HG02840 (cell line): ENCODE results near the gene KLK6.

Source experiments
- ATAC-seq: cut with Tn5 transposase; IDR thresholded peaks from one replicate; pipeline ENCODE4 v1.9.1; 2021; ENCODE audit warnings: mild to moderate bottlenecking, moderate library complexity, moderate number of reproducible peaks; ENCODE audit not compliant: unreplicated experiment, low FRiP score

The KLK6 gene

GRCh38 chr19:50969413-50969760 is at the start of gene KLK6:
KLK6 (minus strand) TSS chr19:50969591; CDS start chr19:50968104, 1,487 bp downstream.
- ATAC-seq: no peak

GRCh38 chr19:51018745-51019543 is 49.6 kb upstream of the KLK6 start:
- ATAC-seq: no peak

- no peak for ATAC-seq
These were observed 47.6 kb upstream of the KLK6 start for GRCh38 chr19:51016798-51017683.

- no peak for ATAC-seq
These were observed 46.4 kb upstream of the KLK6 start for GRCh38 chr19:51015691-51016267.

GRCh38 chr19:51014242-51014641 is 44.9 kb upstream of the KLK6 start:
- no peak for ATAC-seq

- no peak for ATAC-seq
These were observed 43.3 kb upstream of the KLK6 start for GRCh38 chr19:51012661-51013190.

GRCh38 chr19:51010066-51010795 is 40.8 kb upstream of the KLK6 start:
- ATAC-seq: no peak

- ATAC-seq: no peak
These were observed 39.9 kb upstream of the KLK6 start for GRCh38 chr19:51009061-51009891.

- ATAC-seq: no peak
These were observed 38.1 kb upstream of the KLK6 start for GRCh38 chr19:51007488-51007887.

GRCh38 chr19:51006406-51006805 is 37.0 kb upstream of the KLK6 start:
- no peak for ATAC-seq

- no peak for ATAC-seq
These were observed 35.9 kb upstream of the KLK6 start for GRCh38 chr19:51005248-51005647.

GRCh38 chr19:51003316-51003715 is 33.9 kb upstream of the KLK6 start:
- ATAC-seq: no peak

- ATAC-seq: no peak
These were observed 33.3 kb upstream of the KLK6 start for GRCh38 chr19:51002542-51003311.

GRCh38 chr19:51002089-51002532 is 32.7 kb upstream of the KLK6 start:
- ATAC-seq: no peak

GRCh38 chr19:51001515-51001914 is 32.1 kb upstream of the KLK6 start, which contains the start of gene KLK8:
KLK8 (minus strand) TSS chr19:51001604; CDS start chr19:51001167, 437 bp downstream.
- ATAC-seq: no peak

GRCh38 chr19:51000981-51001380 is 31.6 kb upstream of the KLK6 start:
- no peak for ATAC-seq

GRCh38 chr19:51000426-51000825 is 31.0 kb upstream of the KLK6 start:
- no peak for ATAC-seq

- no peak for ATAC-seq
These were observed 29.3 kb upstream of the KLK6 start for GRCh38 chr19:50998686-50999085.

GRCh38 chr19:50998061-50998460 is 28.7 kb upstream of the KLK6 start:
- ATAC-seq: no peak
